Esophagus squamous epithelium (tissue), 4 donors: Measurements from ENCODE around the gene NCKAP5.

ENCODE experiments used
- POLR2A ChIP-seq, 4 donors: fragments of 450-650 bp; IDR thresholded peaks; one replicate each; pipeline ENCODE4 v1.6.1; 2017; ENCODE audit warnings: antibody characterized with exemption in 4 of 4, mild to moderate bottlenecking in 4 of 4, moderate library complexity in 3 of 4
- TF ChIP-seq, protein P1 (sequence below), 6 experiments: fragments of 450-650 bp in 4 of 6; fragments of 200-600 bp in 2 of 6; sonication (generic) in 2 of 6; IDR thresholded peaks; one replicate each; pipeline ENCODE4 v1.5.1; 2016 to 2019; ENCODE audit warnings: antibody characterized with exemption in 6 of 6, mild to moderate bottlenecking in 4 of 6, moderate library complexity in 4 of 6

DNA sequence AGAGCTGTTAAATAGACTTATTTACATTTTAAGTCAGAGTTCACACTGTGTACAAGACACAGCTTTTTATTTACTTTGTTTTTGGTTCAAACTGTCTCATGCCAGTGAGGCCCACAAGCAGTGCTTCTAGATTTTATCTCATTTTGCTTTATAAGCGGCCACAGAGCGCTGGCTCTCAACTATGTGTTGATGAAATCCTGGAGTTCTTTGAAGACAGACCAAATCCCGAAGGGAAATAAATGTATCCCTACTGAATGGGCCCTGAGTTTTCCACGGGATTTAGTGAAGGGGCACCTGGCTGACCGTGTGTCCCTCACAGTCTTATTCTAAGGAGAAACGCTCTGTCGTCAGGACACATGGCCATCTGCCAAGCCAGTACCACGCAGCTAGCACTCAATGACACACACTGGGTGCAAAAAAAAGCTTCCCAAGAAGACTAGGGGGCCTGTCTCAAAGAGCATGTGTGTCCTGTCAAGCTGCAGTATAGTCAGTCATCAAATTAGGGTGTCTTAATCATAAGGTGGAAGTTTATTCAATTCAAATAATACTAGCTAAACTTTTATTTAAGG is 921.6 kb downstream of the NCKAP5 start:
- TF ChIP-seq, protein P1, sequence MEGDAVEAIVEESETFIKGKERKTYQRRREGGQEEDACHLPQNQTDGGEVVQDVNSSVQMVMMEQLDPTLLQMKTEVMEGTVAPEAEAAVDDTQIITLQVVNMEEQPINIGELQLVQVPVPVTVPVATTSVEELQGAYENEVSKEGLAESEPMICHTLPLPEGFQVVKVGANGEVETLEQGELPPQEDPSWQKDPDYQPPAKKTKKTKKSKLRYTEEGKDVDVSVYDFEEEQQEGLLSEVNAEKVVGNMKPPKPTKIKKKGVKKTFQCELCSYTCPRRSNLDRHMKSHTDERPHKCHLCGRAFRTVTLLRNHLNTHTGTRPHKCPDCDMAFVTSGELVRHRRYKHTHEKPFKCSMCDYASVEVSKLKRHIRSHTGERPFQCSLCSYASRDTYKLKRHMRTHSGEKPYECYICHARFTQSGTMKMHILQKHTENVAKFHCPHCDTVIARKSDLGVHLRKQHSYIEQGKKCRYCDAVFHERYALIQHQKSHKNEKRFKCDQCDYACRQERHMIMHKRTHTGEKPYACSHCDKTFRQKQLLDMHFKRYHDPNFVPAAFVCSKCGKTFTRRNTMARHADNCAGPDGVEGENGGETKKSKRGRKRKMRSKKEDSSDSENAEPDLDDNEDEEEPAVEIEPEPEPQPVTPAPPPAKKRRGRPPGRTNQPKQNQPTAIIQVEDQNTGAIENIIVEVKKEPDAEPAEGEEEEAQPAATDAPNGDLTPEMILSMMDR (IDR thresholded peaks at IDR 0.05) = no peak
- no peak for TF ChIP-seq POLR2A (IDR thresholded peaks at IDR 0.05)
